ENCODE measurements around the gene IMPDH2. TPM values are rescaled to one million over a fixed set of nuclear protein-coding genes. Genes with fewer than 3 reads are reported as not detected.
A peak's percentile ranks its signal among the peaks of the same experiment; 100 is the strongest.

IMPDH2 gene
- total RNA-seq, 6 experiments from 2014 or later: 195 to 228 (median 202) TPM

DNA sequence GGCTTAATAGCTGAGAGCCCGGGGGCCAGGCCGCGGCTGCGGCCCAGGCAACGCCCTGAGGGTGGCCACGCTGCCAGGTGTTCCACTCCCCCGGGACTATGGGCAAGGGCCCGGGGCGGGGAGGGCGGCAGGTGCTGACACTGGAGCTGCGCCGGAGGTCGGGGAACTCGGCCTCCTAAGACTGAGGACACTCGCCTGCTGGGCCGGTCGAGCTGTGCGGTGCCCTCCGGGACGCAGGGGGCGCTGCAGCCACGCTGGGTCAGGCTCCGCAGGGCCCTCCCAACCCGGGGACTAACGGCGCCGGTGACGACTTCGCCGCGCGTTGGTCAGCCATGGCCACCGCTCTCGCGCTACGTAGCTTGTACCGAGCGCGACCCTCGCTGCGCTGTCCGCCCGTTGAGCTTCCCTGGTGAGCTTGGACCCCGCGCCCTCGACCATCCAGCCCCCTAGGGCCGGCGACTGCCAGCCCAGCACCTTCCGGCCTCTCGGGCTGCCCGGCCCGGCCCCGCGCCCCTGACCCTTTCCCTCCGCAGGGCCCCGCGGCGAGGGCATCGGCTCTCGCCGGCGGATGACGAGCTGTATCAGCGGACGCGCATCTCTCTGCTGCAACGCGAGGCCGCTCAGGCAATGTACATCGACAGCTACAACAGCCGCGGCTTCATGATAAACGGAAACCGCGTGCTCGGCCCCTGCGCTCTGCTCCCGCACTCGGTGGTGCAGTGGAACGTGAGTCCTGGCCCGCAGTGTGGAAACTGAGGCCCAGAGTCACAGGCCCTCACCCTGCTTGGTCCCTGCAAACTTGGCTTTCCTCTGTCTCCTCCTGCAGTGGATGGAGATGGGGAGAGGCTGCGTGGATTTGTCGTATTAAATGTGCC, 7.1 kb downstream of the IMPDH2 start, which contains the start of gene NDUFAF3:
Gene NDUFAF3, plus strand, starts transcription at position 309 of the 875 bp plus-strand sequence. Its CDS starts 24 bp downstream, at position 333.
- peaks cover 8% of the 10 kb centered on the region for H3K27me3 Mint-ChIP-seq (ENCODE audit: insufficient read depth)
- TF ChIP-seq CTCF (IDR thresholded peaks at IDR 0.05): peak; percentile 97
- DNase-seq: peak; percentile 91
- peaks cover 41% of the 10 kb centered on the region for H3K36me3 Mint-ChIP-seq (ENCODE audit: low read depth)
- H3K4me3 Mint-ChIP-seq: peak within 1 kb of the TSS; percentile 94
- H3K9me3 Mint-ChIP-seq: no peaks in the 10 kb centered on the region
- H3K4me1 Mint-ChIP-seq (ENCODE audit: low read depth): peaks cover 51% of the 10 kb centered on the region
- H3K27ac Mint-ChIP-seq: peak within 1 kb of the TSS; percentile 95

DNA sequence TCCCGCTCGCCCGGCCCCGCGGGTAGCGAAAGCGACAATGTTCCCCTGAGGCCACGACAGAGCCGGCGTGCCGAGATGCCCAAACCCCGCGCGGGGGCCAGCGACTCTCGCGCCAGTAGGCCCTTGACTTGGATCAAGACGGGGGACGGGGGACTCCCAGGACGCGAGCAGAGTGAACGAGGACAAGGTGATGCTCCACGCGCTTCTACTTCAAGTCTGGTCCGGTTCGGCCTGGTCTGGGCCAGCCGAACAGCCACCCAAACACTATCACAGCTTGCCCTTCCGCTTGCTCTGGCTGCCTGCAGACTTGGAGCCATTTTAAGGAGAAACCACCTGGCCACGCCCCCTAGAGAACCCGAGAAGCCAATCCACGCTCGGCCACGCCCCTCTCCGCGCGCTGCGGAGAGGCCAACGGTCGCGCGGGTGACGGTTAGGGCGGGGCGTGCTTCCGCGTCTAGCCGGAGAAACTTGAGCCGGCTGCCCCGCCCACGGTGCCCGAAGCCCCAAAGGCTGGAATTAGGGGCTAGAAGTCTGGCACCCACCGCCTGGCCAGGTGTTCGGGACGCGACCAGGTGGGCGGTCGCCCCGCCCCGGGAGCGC, 7.9 kb downstream of the IMPDH2 start:
- H3K4me3 Mint-ChIP-seq: peak overlapping the region; percentile 94
- H3K36me3 Mint-ChIP-seq (ENCODE audit: low read depth): peaks cover 35% of the 10 kb centered on the region
- TF ChIP-seq CTCF (IDR thresholded peaks at IDR 0.05): no peak
- peaks cover 8% of the 10 kb centered on the region for H3K27me3 Mint-ChIP-seq (ENCODE audit: insufficient read depth)
- H3K4me1 Mint-ChIP-seq (ENCODE audit: low read depth): peaks cover 49% of the 10 kb centered on the region
- no peaks in the 10 kb centered on the region for H3K9me3 Mint-ChIP-seq
- peak; percentile 97 for DNase-seq
- peak overlapping the region; percentile 95 for H3K27ac Mint-ChIP-seq

DNA sequence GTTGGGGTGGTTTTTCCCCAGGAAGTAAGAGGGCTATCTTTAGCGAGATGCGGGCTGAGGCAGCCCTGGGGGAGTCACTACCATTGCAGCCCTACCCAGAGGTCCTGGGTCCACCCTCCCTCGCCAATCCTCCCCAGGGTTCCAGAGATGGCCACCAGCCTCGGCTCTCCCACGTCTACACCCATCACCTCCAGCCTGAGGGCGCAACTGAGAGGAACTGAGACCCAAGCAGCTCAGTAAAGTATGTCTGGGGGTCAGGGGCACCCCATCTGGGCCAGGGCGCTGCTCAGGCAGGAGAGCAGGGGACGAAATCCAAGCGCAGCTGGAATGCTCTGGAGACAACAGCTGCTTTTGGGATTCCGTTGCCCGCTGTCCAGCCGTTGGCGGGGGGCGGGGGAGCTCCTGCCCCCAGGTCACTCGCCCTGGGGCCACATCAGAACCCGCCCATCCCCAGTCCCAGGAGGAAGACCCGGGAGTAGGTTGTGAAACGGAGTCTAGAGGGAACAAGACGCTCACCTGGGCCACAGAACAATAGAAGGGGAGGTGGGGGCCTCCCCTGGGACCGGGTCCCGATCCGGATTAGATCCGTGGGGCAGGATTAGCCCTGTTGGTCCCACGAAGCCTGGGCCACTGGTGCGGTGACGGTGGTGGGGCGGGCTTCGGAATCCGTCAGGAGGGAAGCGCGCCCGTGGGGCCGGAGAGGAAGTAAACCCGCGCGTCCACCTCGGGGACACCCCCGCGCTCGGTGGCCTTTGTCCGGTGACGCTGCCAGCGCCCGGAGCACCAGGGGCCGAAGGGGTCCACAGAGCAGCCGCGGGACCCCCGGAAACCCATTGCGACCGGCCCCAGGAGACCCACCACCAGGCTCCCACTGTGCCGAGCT, 8.6 kb downstream of the IMPDH2 start:
- H3K4me1 Mint-ChIP-seq (ENCODE audit: low read depth): peaks cover 52% of the 10 kb centered on the region
- H3K4me3 Mint-ChIP-seq: peak overlapping the region; percentile 94
- H3K36me3 Mint-ChIP-seq (ENCODE audit: low read depth): peaks cover 34% of the 10 kb centered on the region
- TF ChIP-seq CTCF (IDR thresholded peaks at IDR 0.05): no peak
- peak overlapping the region; percentile 95 for H3K27ac Mint-ChIP-seq
- no peaks in the 10 kb centered on the region for H3K9me3 Mint-ChIP-seq
- no peak for DNase-seq
- peaks cover 5% of the 10 kb centered on the region for H3K27me3 Mint-ChIP-seq (ENCODE audit: insufficient read depth)

DNA sequence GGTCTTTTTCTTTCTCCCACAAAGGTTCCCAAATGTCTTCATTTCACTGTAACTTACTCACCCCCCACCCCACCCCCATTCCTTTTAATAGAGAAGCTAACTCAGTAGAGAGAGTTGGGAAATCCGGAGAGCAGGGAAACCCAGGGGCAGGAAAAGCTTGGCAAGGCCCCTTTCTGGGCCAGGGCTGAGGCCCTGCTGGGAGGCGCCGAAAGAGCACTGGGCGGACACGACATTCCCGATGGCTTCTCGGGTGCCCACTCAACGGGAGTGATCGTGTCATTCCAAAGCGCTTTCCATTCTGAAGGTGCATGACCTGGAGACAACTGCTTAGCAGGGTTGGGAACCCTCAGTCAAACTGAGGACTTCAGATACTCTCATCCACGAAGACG, 9.3 kb downstream of the IMPDH2 start:
- Mint-ChIP-seq H3K27ac (peak overlapping the region; percentile 95), H3K27me3 (ENCODE audit: insufficient read depth) (peaks cover 2% of the 10 kb centered on the region), H3K4me1 (ENCODE audit: low read depth) (peaks cover 49% of the 10 kb centered on the region), H3K36me3 (ENCODE audit: low read depth) (peaks cover 37% of the 10 kb centered on the region), H3K9me3 (no peaks in the 10 kb centered on the region), H3K4me3 (peak overlapping the region; percentile 94)
- DNase-seq: no peak
- no peak for TF ChIP-seq CTCF (IDR thresholded peaks at IDR 0.05)

DNA sequence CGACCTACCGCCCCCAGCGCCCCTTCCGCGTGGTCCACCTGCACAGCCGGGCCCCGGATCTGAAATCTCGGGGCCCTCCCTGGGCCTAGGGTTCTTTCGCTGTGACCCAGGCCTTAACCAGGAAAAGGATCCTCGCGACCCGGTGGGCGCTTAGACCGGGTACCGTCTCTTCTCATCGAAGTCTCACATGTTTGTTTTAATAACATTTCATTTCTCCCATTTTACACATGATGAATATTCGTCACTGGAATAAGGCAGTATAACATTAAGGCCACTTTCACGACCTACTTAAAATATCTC, 10.5 kb downstream of the IMPDH2 start:
- H3K9me3 Mint-ChIP-seq: no peaks in the 10 kb centered on the region
- peaks cover 36% of the 10 kb centered on the region for H3K4me1 Mint-ChIP-seq (ENCODE audit: low read depth)
- H3K36me3 Mint-ChIP-seq (ENCODE audit: low read depth): peaks cover 27% of the 10 kb centered on the region
- no peak for TF ChIP-seq CTCF (IDR thresholded peaks at IDR 0.05)
- peak overlapping the region; percentile 88 for H3K27ac Mint-ChIP-seq
- H3K27me3 Mint-ChIP-seq (ENCODE audit: insufficient read depth): peaks cover 5% of the 10 kb centered on the region
- peak overlapping the region; percentile 87 for H3K4me3 Mint-ChIP-seq
- no peak for DNase-seq
